Thoracic aorta (tissue), 2 donors: Measurements from ENCODE around the gene SOX18. TPM values are rescaled to one million over a fixed set of nuclear protein-coding genes. Genes with fewer than 3 reads are reported as not detected.
A peak's percentile ranks its signal among the peaks of the same experiment; 100 is the strongest.

ENCODE experiments used
- ATAC-seq: fragments of 150-250 bp; one replicate; pipeline ENCODE4 v1.8.0; 2017; ENCODE audit warnings: low read depth; ENCODE audit not compliant: insufficient number of reproducible peaks, low FRiP score
- DNase-seq: peaks from one replicate; pipeline ENCODE4 v3.0.0-alpha.2; 2020; ENCODE audit warnings: low spot score
- H3K27ac ChIP-seq, 2 donors: fragments of 200-600 bp; sonication (generic); 1 replicate in 1 of 2; 2 replicates in 1 of 2; pipeline ENCODE4 v1.5.1; 2016; ENCODE audit warnings: mild to moderate bottlenecking in 2 of 2, moderate library complexity in 2 of 2
- H3K27me3 ChIP-seq: fragments of 200-600 bp; sonication (generic); replicated peaks from 2 replicates; pipeline ENCODE4 v1.6.0; 2016; ENCODE audit warnings: mild to moderate bottlenecking; ENCODE audit not compliant: insufficient read depth
- H3K36me3 ChIP-seq: fragments of 200-600 bp; sonication (generic); one replicate; pipeline ENCODE4 v1.5.1; 2016
- H3K4me1 ChIP-seq, 2 donors: fragments of 200-600 bp; sonication (generic); 1 replicate in 1 of 2; 2 replicates in 1 of 2; pipeline versions ENCODE4 v1.5.1 to v1.6.0; 2016; ENCODE audit warnings: low read depth in 2 of 2, mild to moderate bottlenecking in 1 of 2; ENCODE audit not compliant: control insufficient read depth in 1 of 2
- H3K4me3 ChIP-seq: fragments of 200-600 bp; sonication (generic); 2 replicates; pipeline ENCODE4 v1.5.1; 2016; ENCODE audit warnings: mild to moderate bottlenecking
- H3K9me3 ChIP-seq: fragments of 200-600 bp; sonication (generic); 2 replicates; pipeline ENCODE4 v1.5.1; 2016
- CTCF ChIP-seq: fragments of 200-600 bp; sonication (generic); IDR thresholded peaks from one replicate; pipeline ENCODE4 v1.5.1; 2019; ENCODE audit warnings: antibody characterized with exemption
- total RNA-seq, 2 donors: library from RNA; depleted of rRNA; stranded (reverse); fragments of >200 nt; gene quantifications; one replicate each; pipeline versions ENCODE4 v1.1.0 to v1.2.3, GENCODE V29; 2016

Gene SOX18
- total RNA-seq, 2 donors from 2014 or later, result 4.2 to 15.3 TPM

- Histone ChIP-seq H3K27me3 (no peaks in the 10 kb centered on the region), H3K9me3 (no peaks in the 10 kb centered on the region), H3K36me3 (no peaks in the 10 kb centered on the region), H3K27ac (no peak overlapping the region), H3K4me1 (no peaks in the 10 kb centered on the region), H3K4me3 (no peak overlapping the region)
- ATAC-seq, result no peak
- TF ChIP-seq CTCF, result no peak
- no peak for DNase-seq
These were observed 6.6 kb upstream of the SOX18 start for GRCh38 chr20:64055893-64056638.

- DNase-seq, result no peak
- H3K27me3 ChIP-seq, result no peaks in the 10 kb centered on the region
- peak overlapping the region in 1 of 2 donors; percentile 21 for H3K27ac ChIP-seq
- H3K36me3 ChIP-seq, result no peaks in the 10 kb centered on the region
- H3K9me3 ChIP-seq, result no peaks in the 10 kb centered on the region
- no peak overlapping the region for H3K4me3 ChIP-seq
- ATAC-seq, result no peak
- TF ChIP-seq CTCF, result no peak
- H3K4me1 ChIP-seq, result no peaks in the 10 kb centered on the region
These were observed 6.0 kb upstream of the SOX18 start for GRCh38 chr20:64055396-64055892.

- H3K27ac ChIP-seq, result no peak overlapping the region
- H3K36me3 ChIP-seq, result no peaks in the 10 kb centered on the region
- no peaks in the 10 kb centered on the region for H3K9me3 ChIP-seq
- no peaks in the 10 kb centered on the region for H3K27me3 ChIP-seq
- H3K4me3 ChIP-seq, result no peak overlapping the region
- no peak for ATAC-seq
- no peak for TF ChIP-seq CTCF
- no peak for DNase-seq
- peaks cover 0 to 5% of the 10 kb centered on the region in 2 donors for H3K4me1 ChIP-seq
These were observed 4.6 kb upstream of the SOX18 start for GRCh38 chr20:64053841-64054661.

- peaks cover 0 to 10% of the 10 kb centered on the region in 2 donors for H3K4me1 ChIP-seq
- H3K27me3 ChIP-seq, result no peaks in the 10 kb centered on the region
- no peaks in the 10 kb centered on the region for H3K9me3 ChIP-seq
- no peak for TF ChIP-seq CTCF
- H3K36me3 ChIP-seq, result no peaks in the 10 kb centered on the region
- H3K4me3 ChIP-seq, result no peak overlapping the region
- H3K27ac ChIP-seq, result no peak overlapping the region
- no peak for DNase-seq
- ATAC-seq, result no peak
These were observed 3.8 kb upstream of the SOX18 start for GRCh38 chr20:64052987-64053840.
